Stimulated activated CD4-positive, alpha-beta T cell treated with anti-CD3 and anti-CD28 coated beads, TNF-alpha, amount 100 ng/mL, for 4 hours (primary cell): ENCODE data around the gene PMAIP1.
"Not testable (repeated sequence)": the region's sequence is repeated elsewhere in the genome, so short reads cannot be mapped to it uniquely, and the experiment has no call there.

Experiments used
- DNase-seq, 3 experiments: peaks; one replicate each; pipeline ENCODE4 v3.0.0-alpha.2; 2020; ENCODE audit warnings: low read depth in 3 of 3

Gene PMAIP1

DNA sequence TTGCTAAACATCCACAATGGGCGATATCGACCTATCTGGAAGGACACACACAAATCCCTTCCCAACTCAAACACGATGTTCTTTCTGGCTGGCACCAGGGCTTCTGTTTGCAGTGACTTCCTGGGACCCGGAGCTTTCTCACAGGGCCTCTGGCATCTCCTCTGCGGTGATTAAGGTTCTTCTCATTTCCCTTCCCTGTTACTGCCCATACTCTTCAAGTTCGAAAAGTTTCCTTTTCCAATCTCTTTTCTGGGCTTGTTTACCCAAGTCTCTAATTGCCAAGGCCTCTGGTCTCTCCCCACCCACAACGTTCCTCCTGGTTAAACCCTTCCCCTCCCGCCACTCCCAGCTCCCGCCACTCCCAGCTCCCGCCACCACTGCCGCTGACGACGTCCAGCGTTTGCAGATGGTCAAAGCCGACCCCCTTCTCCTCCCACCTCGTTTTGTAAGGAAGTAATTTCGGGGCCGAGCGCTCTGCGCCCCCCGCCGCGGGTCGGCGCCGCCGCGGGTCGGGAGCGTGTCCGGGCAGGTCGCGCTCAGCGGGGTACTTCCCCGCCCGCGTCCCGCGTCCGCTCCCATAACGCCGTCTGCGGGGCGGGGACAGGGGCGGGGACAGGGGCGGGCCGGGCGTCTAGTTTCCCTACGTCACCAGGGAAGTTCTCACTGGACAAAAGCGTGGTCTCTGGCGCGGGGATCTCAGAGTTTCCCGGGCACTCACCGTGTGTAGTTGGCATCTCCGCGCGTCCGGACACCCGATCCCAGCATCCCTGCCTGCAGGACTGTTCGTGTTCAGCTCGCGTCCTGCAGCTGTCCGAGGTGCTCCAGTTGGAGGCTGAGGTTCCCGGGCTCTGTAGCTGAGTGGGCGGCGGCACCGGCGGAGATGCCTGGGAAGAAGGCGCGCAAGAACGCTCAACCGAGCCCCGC, at the start of gene PMAIP1:
Gene PMAIP1 (plus strand): TSS at position 699 of the 924 bp plus-strand sequence. CDS start 182 bp downstream, at position 881.
- DNase-seq = peak; percentile 79 to 83 (median 82)

DNA sequence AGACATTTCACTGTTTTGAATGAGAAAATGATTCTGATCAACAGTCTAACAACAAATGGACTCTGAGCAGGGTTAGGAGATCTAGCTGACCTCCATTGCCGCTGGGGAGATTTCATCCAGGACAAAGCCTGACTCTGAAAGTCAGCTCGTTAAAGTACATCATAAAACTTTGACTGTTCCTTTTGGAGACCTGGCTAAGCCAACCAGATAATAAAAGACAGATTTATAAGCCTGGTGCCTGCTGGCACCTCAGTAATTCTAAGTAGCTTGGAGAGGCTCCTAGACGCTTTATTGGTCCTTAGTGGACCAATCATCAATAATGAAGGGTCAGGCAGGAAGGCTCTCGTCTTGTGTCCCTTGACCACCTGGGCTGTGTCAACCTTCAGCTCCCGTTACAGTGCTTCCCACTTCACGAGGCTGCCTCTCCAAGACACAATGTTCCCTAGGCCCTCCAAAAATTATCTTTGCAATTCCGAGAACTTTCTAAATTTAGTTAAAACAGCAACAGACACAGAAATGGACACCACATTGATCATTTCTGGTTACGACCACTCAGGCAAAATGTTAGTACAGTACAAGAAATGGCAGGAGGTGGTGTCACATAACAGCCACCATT, 47.9 kb upstream of the PMAIP1 start:
- DNase-seq = no peak

DNA sequence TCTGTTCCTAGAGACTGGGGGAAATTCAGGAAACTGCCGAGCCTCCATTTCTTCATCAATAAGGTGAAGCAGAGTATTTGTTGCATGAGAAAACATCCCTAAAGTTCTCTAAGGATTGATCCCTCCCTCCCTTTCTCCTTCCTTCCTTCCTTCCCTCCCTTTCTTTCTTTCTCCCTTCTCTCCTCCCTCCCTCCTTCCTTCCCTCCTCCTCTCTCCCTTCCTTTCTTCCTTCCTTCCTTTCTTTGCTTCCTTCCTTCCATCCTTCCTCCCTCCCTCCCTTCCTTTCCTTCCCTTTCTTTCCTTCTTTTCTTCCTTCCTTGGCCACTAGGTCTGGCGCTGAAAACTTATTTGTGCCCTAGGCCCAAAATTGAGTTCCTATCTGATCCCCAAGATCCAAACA, 47.2 kb upstream of the PMAIP1 start:
- DNase-seq = no peak

DNA sequence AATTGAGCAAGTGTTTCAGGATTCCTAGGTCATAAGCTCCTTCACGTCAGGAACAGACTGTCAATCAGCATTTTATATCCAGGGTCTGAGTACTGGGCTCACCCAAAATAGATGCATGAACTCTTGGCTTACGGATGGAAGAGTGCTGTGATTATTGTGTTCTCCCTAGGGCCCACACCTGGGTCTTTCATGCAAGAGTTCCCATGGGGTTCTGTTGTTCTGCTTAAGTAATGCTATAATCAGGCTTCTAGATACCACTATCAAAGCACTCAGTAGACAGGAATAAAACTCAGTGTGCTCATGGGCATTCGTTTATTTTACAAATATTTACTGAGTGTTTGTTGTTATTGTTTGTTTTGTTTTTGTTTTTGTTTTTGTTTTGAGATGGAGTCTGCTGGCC, 46.4 kb upstream of the PMAIP1 start:
- no peak for DNase-seq

DNA sequence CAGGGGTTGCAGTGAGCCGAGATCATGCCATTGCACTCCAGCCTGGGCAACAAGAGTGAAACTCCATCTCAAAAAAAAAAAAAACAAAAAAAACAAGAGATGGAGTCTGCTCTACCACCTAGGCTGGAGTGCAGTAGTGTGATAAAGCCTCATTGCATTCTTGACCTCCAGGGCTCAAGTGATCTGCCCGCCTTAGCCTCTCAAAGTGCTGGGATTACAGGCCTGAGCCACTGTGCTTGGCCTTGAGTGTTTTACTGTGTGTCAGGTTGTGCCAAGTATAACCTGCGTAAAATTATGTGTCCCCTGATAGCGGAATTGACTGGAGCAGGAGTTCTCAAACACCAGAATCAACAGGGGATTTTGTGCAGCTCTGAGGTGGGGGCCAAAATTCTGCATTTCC, 45.8 kb upstream of the PMAIP1 start:
- DNase-seq = not testable (repeated sequence)

DNA sequence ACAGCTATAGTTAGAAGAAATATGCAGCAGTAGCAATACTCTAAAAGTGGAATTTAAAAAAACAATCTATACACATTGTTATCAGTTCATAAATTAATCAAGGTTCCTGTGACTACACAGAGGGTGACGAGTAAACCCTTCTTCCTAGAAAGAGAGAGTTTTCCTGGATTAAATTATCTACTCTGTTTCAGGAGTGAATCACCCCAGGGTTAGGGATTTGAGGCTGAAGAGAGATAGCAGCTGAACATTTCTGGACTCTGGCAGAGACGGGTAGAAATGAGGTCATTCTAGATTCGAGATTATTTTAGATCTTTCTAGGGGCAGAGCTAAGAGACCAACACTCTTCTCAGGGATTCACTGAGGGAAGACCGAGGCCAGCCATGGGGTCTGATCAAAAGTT, 38.8 kb upstream of the PMAIP1 start:
- no peak for DNase-seq

DNA sequence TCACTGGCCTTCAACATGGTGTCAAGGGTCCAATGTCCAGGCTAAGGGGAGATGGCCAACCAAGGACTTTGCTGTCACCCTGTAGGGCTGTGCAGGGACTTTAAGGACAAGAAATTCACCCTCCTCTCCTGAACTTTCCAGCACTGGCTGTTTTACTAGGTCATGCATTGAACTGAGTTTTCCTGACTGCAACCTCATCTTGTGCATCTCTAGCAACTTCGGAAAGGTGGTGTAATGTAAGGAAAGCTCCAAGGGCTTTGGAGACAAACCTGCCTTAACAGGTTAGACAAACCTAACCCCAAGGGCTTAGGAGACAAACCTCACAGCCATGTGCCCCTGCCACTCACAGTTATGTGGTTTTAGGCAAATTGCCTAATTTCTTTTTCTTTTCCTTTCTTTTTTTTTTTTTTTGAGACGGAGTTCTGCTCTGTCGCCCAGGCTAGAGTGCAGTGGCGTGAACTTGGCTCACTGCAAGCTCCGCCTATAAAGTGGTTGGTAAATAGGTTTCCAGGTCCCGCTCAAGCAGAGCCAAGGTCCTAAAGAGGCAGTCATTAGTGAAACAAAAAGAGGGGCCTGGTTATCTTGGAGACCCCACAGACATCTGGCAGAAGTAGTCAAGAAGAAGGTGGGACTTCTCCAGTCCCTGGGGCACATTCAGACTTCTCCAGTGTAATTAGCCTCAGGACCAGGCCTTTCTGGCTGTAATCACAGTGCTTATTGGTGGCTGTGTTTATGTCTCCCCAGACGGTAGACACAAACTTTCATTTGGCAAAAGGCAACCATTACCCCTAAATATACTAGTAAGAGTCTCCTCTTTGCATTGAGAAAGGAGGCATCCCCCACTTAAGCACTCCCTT, 37.6 kb upstream of the PMAIP1 start:
- no peak for DNase-seq

DNA sequence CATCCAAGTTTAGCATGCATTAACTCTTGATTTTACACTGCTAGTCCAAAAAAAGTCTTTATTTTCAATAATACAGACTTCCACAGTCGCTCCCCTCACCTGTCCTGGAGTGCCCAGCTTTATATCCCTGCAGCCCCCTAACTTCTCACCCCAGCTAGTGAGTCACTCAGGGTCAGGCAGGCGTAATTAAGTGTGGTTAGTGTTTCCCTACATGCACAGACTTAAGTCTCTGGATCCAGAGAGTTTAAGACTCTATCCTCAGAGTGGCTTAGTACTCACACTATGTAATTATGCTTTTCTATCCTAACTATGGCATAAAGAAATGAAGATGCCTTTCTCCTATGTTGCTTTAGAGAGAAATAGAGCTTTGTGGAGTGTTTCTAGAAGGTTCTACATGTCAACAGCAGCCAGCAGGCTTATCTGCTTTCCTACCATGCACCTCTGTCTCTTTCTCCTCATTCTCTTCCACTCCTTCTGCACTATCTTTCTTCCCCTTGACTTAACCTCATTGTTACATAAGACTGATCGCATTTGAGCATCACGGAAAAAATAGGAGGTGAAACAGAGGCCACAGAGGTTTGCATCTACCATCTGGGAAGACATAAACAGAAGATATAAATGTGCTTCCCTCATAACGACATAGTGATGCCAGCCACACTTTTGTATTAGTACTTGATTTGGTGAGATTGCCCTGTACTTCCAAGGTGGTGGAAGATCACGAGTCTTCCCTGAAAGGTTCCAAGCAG, 34.4 kb upstream of the PMAIP1 start:
- DNase-seq = no peak

DNA sequence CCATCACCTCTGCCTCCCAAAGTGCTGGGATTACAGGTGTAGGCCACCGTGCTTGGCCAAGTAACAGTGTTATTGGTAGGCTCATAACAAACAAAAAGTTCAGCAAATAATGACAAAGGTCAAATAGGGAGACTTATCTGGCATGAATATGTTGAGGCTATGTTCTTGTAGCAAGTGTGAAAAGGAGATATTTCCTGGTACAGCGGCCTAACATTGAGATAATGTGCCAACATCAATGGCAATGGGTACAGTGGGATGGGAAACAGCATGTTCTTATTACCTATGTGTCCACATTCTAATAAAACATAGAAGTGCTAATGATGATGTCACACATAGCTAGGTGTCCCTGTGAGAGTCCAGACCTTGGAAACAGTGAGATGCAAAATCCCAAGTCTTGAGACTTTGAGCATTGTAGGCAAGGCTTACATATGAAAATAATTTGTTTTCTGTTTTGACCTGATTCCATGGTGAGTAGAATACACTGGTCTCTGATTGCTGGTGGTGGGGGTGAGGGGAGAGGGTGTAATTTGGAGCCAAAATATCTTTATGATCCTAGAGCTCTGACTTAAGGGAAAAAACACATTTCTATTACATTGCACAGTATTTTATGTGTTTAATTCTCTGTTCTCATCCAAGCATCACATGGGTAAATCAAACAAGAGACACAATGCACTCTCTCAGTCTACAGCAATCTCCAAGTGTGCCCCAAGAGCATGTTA, 33.1 kb upstream of the PMAIP1 start:
- DNase-seq = no peak

DNA sequence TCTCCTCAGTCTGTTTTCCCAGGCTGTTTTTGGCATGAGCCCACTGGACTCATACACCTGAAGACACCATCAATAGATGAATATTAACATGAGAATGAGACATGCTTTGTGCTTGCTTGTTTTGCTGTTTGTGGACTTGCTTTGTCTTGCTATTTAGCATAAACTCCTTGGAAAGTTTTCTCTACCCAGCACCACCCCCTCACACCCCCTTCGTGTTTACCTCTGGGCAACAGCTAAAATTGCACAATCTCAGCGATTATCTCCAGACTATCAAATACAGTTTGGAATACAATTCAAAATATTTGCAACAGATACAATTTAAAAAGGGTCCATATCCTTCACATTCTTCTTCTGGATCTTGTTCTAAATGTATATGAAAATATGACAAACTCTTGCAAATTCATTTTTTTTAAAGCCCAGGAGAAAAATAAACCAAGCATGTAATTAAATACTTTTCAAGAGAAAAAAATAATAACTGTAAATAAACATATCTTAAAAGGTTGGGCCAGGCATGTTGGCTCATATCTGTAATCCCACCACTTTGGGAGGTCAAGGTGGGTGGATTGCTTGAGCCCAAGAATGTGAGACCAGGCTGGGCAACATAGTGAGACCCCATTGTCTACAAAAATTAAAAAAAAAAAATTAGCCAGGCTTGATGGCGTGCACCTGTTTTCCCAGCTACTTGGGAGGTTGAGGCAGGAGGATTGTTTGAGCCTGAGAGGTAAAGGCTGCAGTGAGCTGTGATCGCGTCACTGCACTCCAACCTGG, 32.3 kb upstream of the PMAIP1 start:
- no peak for DNase-seq

DNA sequence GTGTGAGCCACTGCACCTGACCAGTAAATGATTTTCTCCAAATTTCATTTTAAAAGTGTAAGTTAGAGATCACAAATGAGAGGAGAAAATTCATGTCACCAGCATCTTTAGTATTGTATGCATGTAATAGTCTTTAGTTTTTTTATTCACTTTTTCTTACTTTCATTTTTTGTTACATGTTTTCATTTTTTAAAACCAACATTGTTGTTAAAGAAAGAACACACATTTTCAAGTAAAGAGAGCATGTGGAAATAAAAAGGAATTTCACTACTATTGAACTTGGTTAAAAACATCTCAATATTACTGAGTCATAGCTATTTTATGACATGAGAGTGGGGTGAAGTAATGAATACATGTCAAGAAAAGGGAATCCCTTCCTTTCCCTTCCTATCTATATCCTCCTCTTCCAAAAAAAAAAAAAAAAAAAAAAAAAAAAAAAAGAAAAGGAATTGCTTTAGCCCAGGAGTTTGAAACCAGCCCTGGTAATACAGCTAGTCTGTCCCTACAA, 29.1 kb upstream of the PMAIP1 start:
- no peak for DNase-seq

DNA sequence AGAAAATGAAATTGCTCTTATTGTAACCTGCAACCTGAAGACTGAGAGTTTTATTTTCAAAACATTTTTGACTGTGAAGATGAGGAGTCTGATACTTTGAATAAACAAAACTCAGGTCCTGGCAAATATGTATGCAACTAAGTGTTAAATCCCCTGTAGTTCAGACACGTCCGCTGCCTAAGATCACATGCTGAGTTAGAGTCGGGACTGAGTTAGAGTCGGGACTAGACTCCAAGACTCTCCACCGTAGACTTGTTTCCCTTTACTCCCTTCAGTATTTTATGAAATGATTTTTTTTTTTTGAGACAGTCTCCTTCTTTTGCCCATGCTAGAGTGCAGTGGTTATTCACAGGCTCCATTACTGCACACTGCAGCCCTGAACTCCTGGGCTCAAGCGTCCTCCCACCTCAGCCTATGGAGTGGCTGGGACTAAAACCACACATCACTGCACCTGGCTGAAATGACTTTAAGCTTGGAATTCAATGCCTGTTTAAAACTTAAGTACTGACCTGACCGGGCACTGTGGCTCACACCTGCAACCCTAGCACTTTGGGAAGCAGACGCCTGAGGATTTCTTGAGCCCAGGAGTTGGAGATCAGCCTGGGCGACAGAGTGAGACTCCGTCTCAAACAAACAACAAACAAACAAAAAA, 28.0 kb upstream of the PMAIP1 start:
- DNase-seq = no peak

DNA sequence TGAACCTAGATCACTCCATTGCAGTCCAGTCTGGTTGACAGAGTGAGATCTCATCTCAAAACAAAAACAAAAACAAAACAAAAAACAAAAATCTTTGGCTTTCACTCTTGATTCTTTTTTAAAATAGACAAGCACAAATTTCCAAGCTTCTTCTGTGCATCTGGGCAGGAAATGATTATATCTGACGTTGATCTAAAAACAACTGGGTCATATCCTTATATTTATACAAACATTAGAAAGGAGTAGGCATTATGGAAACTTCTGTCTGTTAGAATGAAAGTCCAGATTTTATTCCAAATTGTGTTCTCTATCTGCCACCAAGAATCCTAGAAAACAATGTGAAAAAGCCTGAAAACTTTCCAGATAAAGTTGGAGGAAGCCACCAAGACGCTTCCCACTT, 26.2 kb upstream of the PMAIP1 start:
- DNase-seq = no peak

DNA sequence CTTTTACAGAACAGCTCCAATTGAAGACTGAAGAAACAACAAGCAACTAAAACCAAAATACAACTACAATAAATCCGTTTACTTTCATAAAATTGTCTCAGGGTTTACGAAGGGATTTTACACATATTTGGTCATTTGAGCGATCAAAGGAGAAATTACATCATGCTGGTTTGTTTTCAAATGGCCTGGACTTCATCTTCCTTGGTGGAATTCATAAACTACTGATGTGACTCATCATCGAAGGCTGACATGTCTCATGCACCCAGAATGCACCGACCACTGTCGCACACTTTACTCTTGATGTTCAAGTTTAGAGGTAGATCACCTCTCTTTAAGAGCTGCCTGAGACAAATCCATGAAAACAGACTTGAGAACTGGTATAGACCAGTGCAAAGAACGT, 25.6 kb upstream of the PMAIP1 start:
- no peak for DNase-seq

DNA sequence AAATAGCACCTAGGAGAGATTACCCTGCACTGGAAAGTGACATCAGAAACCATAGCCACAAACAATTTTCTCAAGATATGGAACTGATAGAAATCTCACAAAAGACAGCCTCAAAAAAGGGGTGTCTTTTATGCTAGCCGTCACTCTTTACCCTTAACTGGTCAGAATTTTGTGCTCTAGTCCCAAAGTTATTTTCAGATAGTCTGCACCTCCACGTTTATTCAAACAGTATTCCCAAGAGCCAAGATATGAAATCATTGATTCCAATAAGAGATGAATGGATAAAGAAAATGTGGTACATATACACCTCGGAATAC, 23.5 kb upstream of the PMAIP1 start:
- DNase-seq = no peak

DNA sequence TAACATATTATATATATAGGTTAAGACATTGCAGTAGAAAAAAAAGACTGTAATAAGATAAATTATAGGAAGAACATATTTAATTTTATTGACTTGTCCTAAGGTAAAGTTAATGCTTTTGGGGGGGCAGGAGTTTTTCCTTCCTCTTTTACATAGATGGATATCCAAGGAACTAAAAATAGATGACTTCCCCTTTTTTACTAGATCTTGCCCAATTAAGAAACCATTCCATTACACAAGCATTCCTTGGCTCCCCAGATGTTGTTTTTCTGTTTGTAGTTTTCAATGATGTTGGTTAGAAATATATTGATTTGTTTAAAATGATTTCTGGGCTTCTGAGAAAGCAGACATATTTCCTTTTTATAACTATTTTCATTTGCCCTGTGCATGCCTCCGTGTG, 22.4 kb upstream of the PMAIP1 start:
- no peak for DNase-seq

DNA sequence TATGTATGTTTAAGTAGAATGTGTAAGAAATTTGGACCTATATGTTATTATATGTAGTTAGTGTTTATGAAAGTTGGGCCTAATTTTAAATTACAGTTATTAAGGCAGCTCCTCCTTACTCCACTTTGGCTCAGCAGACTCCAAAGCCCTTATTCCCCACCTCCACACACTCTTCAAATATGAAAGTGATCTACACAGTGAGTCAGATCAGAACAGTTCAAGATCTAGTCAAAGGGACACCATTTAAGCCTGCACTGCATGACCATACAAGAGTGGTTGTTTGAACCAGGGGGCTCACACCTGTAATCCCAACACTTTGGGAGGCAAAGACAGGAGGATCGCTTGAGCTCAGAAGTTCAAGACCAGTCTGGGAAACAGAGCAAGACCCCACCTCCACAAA, 21.2 kb upstream of the PMAIP1 start:
- DNase-seq = no peak

DNA sequence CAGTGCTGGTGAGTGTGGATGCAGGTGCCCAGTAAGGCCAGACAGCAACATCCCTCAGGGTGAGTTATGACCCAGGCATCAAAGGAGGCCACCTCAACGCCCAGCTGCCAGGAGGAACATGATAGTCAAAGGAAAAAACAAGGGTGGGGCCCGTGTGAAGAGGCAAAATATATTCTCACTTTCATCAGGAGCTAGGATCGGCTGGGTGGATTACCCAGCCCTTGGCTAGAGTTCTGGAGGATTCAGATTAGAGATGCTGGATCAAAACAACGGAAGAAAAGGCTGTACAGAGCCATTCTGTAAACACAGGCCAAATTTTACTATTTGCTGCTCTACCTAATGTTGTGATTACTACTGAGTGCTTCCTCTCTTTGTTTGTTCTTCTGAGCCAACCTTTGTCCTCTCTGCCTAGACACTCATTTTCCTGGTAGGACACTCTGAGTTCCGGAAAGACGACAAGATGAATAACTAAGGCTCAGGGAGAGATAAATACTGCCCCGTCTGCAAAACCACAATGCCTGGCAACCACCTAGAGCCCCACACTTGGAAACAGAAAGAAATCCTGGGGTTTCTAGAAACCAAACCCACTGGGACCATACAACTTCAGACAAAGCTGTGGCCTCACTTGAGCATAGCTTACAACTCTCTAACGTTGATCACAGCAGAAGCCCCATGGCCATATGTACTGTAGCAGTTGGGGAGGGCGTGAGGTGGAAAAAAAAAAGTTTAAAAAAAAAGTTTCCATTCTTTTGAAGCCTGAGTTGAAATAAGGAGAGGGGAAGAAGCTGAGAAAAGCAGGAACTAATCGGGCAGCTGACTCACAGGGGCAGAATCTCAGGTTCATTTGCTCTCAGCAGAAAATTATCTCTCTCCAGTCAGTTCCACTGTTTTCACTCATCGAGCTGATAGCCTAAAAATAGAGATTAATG, 17.8 kb upstream of the PMAIP1 start:
- DNase-seq = no peak

DNA sequence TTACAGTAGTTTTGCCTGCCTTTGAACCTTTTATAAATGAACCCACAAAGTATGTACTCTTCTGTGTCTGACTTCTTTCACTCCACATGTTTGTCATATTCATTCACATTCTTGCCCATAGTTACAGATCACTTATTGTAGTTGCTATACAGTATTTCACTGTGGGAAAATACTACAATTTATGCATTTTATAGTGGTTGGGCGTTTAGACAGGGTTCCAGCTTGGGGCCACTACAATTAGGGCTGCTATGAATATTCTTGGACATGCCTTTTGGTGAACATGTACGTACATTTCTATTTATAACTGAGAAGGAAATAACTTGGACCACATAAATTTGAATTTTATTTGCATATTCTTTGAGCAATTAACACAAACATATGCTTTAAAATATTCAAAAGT, 15.4 kb upstream of the PMAIP1 start:
- no peak for DNase-seq
